Spleen (tissue), 11 donors: ENCODE measurements around the gene PTPRE. TPM values are rescaled to one million over a fixed set of nuclear protein-coding genes. Genes with fewer than 3 reads are reported as not detected.
A peak's percentile ranks its signal among the peaks of the same experiment; 100 is the strongest.

Source experiments
- DNase-seq: peaks from one replicate; pipeline ENCODE4 v3.0.0-alpha.2; 2020
- H3K27ac ChIP-seq, 8 donors: fragments of 200-600 bp; sonication (generic) in 7 of 8; 1 replicate in 4 of 8; 2 replicates in 4 of 8; pipeline versions ENCODE4 v1.5.0 to v1.8.0; 2016 to 2021; ENCODE audit warnings: inconsistent platforms in 4 of 8, mild to moderate bottlenecking in 4 of 8, moderate library complexity in 1 of 8
- H3K27me3 ChIP-seq, 7 donors: fragments of 200-600 bp; sonication (generic) in 6 of 7; replicated peaks in 1 of 7; 1 replicate in 4 of 7; 2 replicates in 3 of 7; pipeline versions ENCODE4 v1.5.0 to v1.8.0; 2016 to 2021; ENCODE audit warnings: inconsistent platforms in 3 of 7, mild to moderate bottlenecking in 1 of 7
- H3K36me3 ChIP-seq, 6 donors: fragments of 200-600 bp; sonication (generic) in 5 of 6; 1 replicate in 4 of 6; 2 replicates in 2 of 6; pipeline versions ENCODE4 v1.5.0 to v1.8.0; 2016 to 2021; ENCODE audit warnings: inconsistent platforms in 2 of 6
- H3K4me1 ChIP-seq, 6 donors: fragments of 200-600 bp; sonication (generic) in 5 of 6; 1 replicate in 3 of 6; 2 replicates in 3 of 6; pipeline versions ENCODE4 v1.5.0 to v1.8.0; 2016 to 2021; ENCODE audit warnings: inconsistent platforms in 3 of 6
- H3K4me3 ChIP-seq, 8 donors: fragments of 200-600 bp; sonication (generic) in 7 of 8; 1 replicate in 4 of 8; 2 replicates in 4 of 8; pipeline versions ENCODE4 v1.5.0 to v1.8.0; 2016 to 2021; ENCODE audit warnings: inconsistent platforms in 4 of 8, mild to moderate bottlenecking in 4 of 8, moderate library complexity in 2 of 8
- H3K9me3 ChIP-seq, 8 donors: fragments of 200-600 bp; sonication (generic) in 7 of 8; 1 replicate in 4 of 8; 2 replicates in 4 of 8; pipeline versions ENCODE4 v1.5.0 to v1.8.0; 2016 to 2021; ENCODE audit warnings: inconsistent platforms in 4 of 8
- CTCF ChIP-seq, 11 experiments: fragments of 200-600 bp in 7 of 11; fragments of 450-650 bp in 4 of 11; sonication (generic) in 4 of 11; IDR thresholded peaks in 8 of 11; conservative IDR thresholded peaks in 3 of 11; 1 replicate in 7 of 11; 2 replicates in 4 of 11; pipeline versions ENCODE4 v1.4.0 to v1.8.0; 2016 to 2021; ENCODE audit warnings: antibody characterized with exemption in 11 of 11, inconsistent platforms in 4 of 11, mild to moderate bottlenecking in 1 of 11
- POLR2A ChIP-seq, 3 donors: fragments of 450-650 bp; IDR thresholded peaks; one replicate each; pipeline ENCODE4 v1.5.1; 2017; ENCODE audit warnings: antibody characterized with exemption in 3 of 3, mild to moderate bottlenecking in 1 of 3
- POLR2AphosphoS5 ChIP-seq, 3 donors: sonication (generic); formaldehyde crosslinking; IDR thresholded peaks; one replicate each; pipeline ENCODE4 v1.5.1; 2017; ENCODE audit warnings: antibody characterized with exemption in 3 of 3
- WGBS, 5 donors: extraction: QIAGEN DNeasy Blood & Tissue Kit in 3 of 5; methylation state at CpG; one replicate each; pipeline versions ENCODE4 v1.1.5 to v1.1.7; 2013 to 2018; 5-methylcytosine and 5-hydroxymethylcytosine counted together
- intact Hi-C: fragments of 100-400 bp; cut with DNase I; formaldehyde crosslinking; loops from one replicate; pipeline ENCODE4 v1.15.0; 2023; ENCODE audit warnings: low total_unique reads
- polyA plus RNA-seq, 3 donors: library from polyadenylated mRNA; stranded (reverse); fragments of 200-250 nt; gene quantifications; one replicate each; pipeline ENCODE4 v1.2.1, GENCODE V29; 2013
- total RNA-seq, 7 donors: library from RNA; depleted of rRNA in 3 of 7; stranded (reverse); fragments of >200 nt in 3 of 7; fragmentation: NEBNext Ultra II Directional in 4 of 7; extraction: Animal tissue kit (Norgen Biotek cat#: 25700) in 4 of 7; gene quantifications; one replicate each; pipeline versions ENCODE4 v1.1.0 to v1.2.1, GENCODE V29; 2016 to 2021
- donor health status: healthy with polysubstance abuse.
- donor health status: DM: no; HTN: no; CAD: no; lungs with moderate emphysema.
- donor health status: DM: no; HTN: no; CAD: no.
- donor health status: Bipolar disorder and iron deficiency.
- donor health status: healthy.
- donor health status: DM: no; HTN: no; CAD: no.
- donor health status: DM: yes; HTN: yes; CAD: no.

PTPRE gene
- total and polyA plus RNA-seq, 10 donors, result 6.2 to 133 (median 70.2) TPM

- intact Hi-C loops, result no loop called here
- no peak for DNase-seq
- no peaks in the 10 kb centered on the region for H3K9me3 ChIP-seq
- no peak for TF ChIP-seq POLR2A (IDR thresholded peaks at IDR 0.05)
- no peaks in the 10 kb centered on the region for H3K27me3 ChIP-seq
- WGBS, 5 donors, result 83 to 91% (median 89%) methylated on average over 6 of the region's 6 CpGs
- H3K4me1 ChIP-seq, result peaks cover 0 to 22% (median 12%) of the 10 kb centered on the region in 6 donors
- H3K4me3 ChIP-seq, result no peak overlapping the region
- peaks cover 12 to 100% (median 93%) of the 10 kb centered on the region in 6 donors for H3K36me3 ChIP-seq
- no peak overlapping the region for H3K27ac ChIP-seq
Measured at GRCh38 chr10:128072046-128072445, 165.1 kb downstream of the PTPRE start.

- intact Hi-C loops, result no loop called here
- H3K27me3 ChIP-seq, result no peaks in the 10 kb centered on the region
- H3K36me3 ChIP-seq, result peaks cover 18 to 100% (median 93%) of the 10 kb centered on the region in 6 donors
- H3K4me3 ChIP-seq, result no peak overlapping the region
- H3K9me3 ChIP-seq, result no peaks in the 10 kb centered on the region
- H3K4me1 ChIP-seq, result peaks cover 0 to 19% (median 12%) of the 10 kb centered on the region in 6 donors
- peak; percentile 72 for DNase-seq
- H3K27ac ChIP-seq, result no peak overlapping the region
- WGBS, 5 donors, result 91 to 95% (median 93%) methylated on average over 14 of the region's 14 CpGs
- peak in 2 of 3 donors; percentile 38 to 41 for TF ChIP-seq POLR2AphosphoS5 (IDR thresholded peaks at IDR 0.05)
- no peak for TF ChIP-seq POLR2A (IDR thresholded peaks at IDR 0.05)
Measured at GRCh38 chr10:128072941-128073645, 166.2 kb downstream of the PTPRE start.

- intact Hi-C loops, result no loop called here
Measured at GRCh38 chr10:128073890-128074289, 167.0 kb downstream of the PTPRE start.

GRCh38 chr10:128074589-128074988, 167.7 kb downstream of the PTPRE start:
- intact Hi-C loops, result no loop called here
- Histone ChIP-seq H3K36me3 (peaks cover 19 to 100% (median 96%) of the 10 kb centered on the region in 6 donors), H3K4me3 (no peak overlapping the region), H3K27ac (no peak overlapping the region), H3K27me3 (no peaks in the 10 kb centered on the region), H3K9me3 (no peaks in the 10 kb centered on the region), H3K4me1 (peaks cover 0 to 4% (median 1%) of the 10 kb centered on the region in 6 donors)
- TF ChIP-seq CTCF (IDR thresholded peaks at IDR 0.05 in 8 of 11, conservative IDR thresholded peaks at IDR 0.05 in 3 of 11) (no peak), POLR2AphosphoS5 (IDR thresholded peaks at IDR 0.05) (no peak), POLR2A (IDR thresholded peaks at IDR 0.05) (no peak)
- no peak for DNase-seq
- 82 to 98% (median 97%) methylated on average over 5 of the region's 5 CpGs for WGBS, 5 donors

More at GRCh38 chr10:128073890-128074289, 167.0 kb downstream of the PTPRE start:
- H3K4me3 ChIP-seq, result no peak overlapping the region
- H3K27me3 ChIP-seq, result no peaks in the 10 kb centered on the region
- no peak overlapping the region for H3K27ac ChIP-seq
- no peaks in the 10 kb centered on the region for H3K9me3 ChIP-seq
- WGBS, 5 donors, result 23 to 49% (median 48%) methylated on average over 2 of the region's 2 CpGs
- no peak for DNase-seq
- H3K4me1 ChIP-seq, result peaks cover 0 to 11% (median 8%) of the 10 kb centered on the region in 6 donors
- TF ChIP-seq CTCF (IDR thresholded peaks at IDR 0.05 in 8 of 11, conservative IDR thresholded peaks at IDR 0.05 in 3 of 11) (no peak), POLR2AphosphoS5 (IDR thresholded peaks at IDR 0.05) (no peak), POLR2A (IDR thresholded peaks at IDR 0.05) (no peak)
- peaks cover 19 to 100% (median 93%) of the 10 kb centered on the region in 6 donors for H3K36me3 ChIP-seq

- H3K4me1 ChIP-seq, result no peaks in the 10 kb centered on the region
- no peaks in the 10 kb centered on the region for H3K27me3 ChIP-seq
- H3K4me3 ChIP-seq, result no peak overlapping the region
- peak; percentile 72 for DNase-seq
- H3K36me3 ChIP-seq, result peaks cover 19 to 100% (median 90%) of the 10 kb centered on the region in 6 donors
- H3K27ac ChIP-seq, result no peak overlapping the region
- H3K9me3 ChIP-seq, result no peaks in the 10 kb centered on the region
- 88 to 95% (median 93%) methylated on average over 18 to 21 of the region's 21 CpGs for WGBS, 5 donors
- intact Hi-C loops, result no loop called here
- TF ChIP-seq POLR2A (IDR thresholded peaks at IDR 0.05) (no peak), POLR2AphosphoS5 (IDR thresholded peaks at IDR 0.05) (peak in 1 of 3 donors; percentile 70), CTCF (IDR thresholded peaks at IDR 0.05 in 8 of 11, conservative IDR thresholded peaks at IDR 0.05 in 3 of 11) (no peak)
Measured at GRCh38 chr10:128077155-128077875, 170.4 kb downstream of the PTPRE start.
